ENCODE measurements around the gene NPHP4.
"Not testable (repeated sequence)": the region's sequence is repeated elsewhere in the genome, so short reads cannot be mapped to it uniquely, and the experiment has no call there.

The NPHP4 gene

DNA sequence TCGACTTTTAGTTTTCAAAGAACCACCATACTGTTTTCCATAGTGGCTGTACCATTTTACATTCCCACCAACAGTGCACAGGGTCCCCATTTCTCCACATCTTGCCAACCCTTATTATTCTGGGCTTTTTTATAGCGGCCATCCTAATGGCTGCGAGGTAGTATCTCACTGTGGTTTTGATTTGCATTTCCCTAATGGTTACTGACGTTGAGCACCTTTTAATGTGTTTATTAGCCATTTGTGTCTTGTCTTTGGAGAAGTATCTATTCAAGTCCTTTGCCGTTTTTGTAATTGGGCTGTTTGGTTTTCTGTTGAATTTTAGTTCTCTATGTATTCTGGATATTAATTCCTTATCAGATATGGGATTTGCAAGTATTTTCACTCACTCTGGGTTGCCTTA, 31.1 kb upstream of the NPHP4 start:
- DNase-seq: no peak

DNA sequence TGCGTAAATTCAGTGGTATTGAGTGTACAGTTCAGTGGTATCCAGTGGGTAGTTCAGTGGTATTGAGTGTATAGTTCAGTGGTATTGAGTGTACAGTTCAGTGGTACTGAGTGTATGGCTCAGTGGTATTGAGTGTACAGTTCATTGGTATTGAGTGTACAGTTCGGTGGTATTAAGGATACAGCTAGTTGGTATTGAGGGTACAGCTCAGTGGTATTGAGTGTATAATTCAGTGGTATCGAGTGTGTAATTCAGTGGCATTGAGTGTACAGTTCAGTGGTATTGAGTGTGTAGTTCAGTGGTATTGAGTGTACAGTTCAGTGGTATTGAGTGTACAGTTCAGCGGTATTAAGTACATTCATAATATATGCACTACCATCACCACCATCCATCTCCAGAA, 30.0 kb upstream of the NPHP4 start:
- no peak for DNase-seq

DNA sequence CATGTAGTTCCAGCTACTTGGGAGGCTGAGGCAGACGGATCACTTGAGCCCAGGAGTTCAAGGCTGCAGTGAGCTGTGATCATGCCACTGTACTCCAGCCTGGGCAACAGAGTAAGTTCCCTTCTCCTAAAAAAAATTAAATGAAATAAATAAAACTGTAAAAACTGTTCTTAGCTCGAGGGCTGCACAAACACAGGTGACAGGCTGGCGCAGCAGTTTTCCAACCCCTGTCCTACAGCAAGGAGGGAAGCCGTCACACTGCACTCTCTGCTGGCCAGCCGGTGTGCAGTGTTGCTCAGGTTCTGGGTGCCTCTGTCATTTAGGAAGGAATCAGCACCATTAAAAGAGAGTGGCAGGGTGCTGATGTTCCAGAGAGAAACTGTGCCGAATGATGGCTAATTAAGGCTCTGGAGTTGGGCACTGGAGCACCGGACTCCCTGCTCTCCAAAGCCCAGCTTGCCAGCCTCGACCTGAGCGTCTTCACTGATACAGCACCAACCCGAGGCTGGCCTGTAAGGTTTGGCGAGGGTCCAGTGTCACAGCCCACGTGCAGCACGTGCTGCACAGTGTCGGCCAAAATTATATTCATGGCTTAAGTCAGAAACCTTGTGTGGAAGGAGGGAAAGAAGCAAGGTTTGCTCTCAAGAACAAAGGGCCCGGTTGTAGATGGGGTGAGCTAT, 27.1 kb upstream of the NPHP4 start:
- DNase-seq: no peak

DNA sequence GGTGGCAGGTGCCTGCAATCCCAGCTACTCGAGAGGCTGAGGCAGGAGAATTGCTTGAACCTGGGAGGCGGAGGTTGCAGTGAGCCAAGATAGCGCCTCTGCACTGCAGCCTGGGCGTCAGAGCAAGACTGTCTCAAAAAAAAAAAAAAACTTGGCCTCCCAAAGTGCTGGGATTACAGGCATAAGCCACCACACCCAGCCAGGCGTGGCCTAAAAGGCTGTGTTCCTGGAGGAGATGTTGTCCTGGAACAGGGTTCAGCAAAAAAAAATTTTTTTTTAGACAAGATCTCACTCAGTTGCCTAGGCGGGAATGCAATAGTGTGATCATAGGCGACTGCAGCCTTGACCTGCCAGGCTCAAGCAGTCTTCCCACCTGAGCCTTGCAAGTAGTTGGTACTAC, 25.4 kb upstream of the NPHP4 start:
- DNase-seq: not testable (repeated sequence)

DNA sequence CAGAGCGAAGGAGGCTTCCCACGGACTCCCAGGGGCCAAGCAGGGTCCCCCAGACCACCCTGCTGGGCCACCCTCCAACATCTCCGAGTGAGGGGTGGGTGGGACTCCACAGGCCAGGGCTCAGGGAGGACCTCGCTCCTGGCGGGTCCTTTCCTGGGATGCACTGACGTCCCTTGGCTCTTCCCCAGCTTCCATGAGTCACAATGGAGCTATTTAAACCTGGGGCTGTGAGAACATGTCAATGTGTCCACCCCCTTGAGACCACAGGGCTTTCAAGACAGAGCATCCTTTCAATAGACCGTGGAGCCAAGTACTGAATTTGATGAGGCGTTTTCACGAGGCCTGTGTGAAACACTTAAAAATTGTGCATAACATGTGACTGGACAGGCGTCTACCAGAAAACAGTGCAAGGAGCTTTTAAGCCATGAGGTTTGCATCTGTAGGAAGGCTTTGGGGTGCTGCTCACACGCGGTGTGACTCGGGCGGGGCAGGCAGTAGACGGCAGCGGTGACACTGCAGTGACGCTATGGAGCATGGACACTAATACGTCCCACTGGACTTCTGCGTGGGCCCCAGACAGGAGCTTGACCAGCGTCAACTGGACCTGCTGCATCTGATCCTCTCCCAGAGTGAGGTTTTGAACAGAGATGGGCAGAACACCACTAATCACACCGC, 24.1 kb upstream of the NPHP4 start:
- no peak for DNase-seq

DNA sequence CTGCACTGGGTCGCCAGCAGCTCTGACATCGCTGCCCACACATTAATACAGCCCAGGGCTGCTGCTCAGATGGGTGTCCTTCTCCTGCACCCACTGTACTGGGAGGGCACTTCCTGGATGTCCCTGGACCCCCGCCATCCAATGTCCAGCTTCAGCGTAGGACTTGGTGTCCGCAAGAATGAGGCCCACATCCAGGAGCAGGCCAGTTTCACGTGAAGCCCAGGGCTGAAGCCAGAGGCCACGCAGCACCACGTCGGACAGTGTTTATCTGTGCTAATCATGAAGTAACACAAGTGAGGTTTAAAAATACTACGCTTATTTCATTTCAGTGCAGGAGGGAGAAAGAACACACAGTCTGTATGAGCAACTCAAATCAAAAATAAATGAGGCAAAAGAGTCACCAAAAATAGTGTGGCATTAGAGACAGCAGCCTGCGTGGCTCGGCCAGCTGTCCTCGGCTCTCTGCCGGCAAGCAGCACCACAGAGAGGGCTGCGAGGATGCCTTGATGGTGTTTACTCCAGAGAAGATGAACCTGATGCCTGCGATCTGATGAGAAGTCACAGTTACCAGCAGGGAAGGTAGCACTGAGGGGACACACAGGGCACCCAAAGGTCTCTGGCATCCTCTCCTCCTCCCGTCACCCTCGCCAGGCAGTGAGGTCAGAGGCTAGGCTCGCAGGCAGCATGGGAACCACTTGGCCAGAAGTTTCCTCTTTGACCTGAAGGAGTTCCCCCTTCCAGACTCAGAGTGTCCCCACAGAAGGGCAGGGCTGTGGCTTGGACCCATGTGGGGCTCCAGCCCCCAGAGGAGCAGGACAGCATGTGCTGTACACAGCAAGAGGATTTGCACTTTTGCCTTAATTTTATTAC, 22.1 kb upstream of the NPHP4 start:
- DNase-seq: no peak

DNA sequence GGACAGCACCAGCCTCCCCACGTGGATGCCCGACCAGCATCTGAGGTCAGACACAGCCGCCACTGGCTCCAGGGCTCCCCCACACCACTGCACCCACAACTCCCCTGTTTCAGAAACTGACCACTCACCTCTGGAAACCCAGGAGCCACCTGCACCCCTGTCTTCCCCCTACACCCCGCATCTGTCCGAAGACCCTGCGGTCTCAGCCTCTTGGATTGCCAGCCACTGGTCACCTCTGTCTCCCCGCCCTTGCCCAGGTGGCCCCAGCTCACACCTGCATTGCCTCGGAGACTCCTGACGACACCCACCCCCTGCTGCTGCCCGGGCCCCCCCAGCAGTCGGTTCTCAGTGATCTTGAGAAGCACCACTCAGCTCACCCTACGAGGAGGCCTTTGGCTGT, 21.3 kb upstream of the NPHP4 start:
- no peak for DNase-seq

DNA sequence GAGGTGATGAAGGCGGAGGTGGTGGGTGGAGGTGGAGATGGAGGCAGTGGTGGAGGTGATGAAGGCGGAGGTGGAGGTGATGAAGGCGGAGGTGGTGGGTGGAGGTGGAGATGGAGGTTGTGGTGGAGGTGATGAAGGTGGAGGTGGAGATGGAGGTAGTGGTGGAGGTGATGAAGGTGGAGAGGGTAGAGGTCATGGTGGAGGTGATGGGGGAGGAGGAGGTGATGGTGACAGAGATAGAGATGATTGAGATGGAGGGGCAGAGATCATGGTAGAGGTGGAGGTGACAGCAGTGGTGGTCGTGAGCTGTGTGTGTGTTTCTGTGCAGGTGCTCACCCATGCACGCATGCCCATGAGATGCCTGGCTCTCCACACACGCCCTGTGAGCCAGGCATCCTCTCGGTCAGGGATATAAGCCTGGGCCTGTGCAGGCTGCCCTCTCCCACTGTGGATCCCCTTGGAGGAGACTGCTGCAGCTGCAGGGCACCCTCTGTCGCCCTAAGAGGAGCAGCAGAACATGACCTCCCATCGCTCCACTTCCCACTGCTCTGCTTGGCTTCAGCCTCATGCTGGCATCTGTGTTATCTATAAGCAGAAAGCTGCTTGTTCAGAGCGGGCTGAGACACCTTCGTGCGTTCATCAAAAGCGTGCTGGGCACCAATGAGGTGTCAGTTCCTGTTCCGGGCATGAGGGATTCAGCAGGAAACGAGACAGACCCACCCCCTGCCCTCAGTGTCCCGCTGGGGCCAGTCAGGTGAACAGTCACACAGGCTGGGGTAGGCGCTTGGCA, 20.5 kb upstream of the NPHP4 start:
- DNase-seq: no peak

DNA sequence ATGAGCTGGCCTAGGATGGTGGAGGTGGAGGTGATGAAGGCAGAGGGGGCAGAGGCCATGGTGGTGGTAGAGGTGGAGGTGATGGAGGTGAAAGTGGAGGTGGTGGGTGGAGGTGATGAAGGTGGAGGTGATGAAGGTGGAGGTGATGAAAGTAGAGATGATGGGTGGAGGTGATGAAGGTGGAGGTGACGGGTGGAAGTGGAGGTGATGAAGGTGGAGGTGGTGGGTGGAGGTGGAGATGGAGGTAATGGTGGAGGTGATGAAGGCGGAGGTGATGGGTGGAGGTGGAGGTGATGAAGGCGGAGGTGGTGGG, 19.7 kb upstream of the NPHP4 start:
- DNase-seq: no peak

DNA sequence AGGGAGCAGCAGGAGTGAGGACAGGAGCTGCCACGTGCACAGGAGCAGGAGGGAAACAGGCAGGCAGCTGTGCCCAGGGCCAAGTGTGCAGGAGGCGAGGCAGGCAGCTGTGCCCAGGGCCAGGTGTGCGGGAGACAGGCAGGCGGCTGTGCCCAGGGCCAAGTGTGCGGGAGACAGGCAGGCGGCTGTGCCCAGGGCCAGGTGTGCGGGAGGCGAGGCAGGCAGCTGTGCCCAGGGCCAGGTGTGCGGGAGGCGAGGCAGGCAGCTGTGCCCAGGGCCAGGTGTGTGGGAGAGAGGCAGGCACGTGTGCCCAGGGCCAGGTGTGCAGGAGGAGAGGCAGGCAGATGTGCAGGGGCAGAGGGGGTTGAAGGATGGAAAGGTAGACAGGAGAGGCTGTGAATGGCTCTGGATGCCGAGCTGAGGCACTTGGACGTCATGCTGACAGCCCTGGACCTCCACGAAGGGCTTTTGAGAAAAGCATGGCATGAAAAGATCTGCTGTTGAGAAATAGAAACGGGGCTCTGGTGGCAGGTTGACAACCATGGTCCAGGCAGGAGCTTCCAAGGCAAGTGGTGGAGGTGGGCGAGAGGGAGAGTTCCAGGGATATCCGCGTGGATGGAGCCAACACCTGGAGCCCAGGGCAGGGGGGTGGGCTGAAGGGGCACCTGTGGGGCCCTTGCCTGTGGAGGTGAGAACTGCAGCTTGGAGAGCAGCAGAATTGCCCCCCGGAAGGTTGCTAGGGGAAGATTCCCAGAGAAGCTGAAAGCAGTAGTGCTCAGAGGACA, 19.1 kb upstream of the NPHP4 start:
- DNase-seq: no peak

DNA sequence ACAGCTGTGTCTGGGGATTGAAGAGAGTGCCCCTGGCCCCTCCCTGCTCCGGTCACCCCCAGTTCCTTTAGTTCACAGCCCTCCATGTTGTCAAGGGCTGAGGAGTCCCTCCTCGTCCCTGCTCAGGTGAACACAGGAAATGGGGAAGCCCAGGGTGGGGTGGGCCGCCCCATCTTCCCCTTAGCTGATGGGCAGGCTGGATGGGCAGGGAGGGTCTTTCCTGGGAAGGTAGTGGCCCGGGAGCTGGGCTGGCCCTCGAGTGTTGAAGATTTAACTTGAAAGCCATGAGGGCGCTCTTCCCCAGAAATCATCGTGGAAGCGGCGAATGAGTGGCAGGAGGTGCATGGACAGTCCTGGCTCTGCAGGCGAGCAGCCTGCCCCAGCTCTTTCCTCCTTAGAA, 18.3 kb upstream of the NPHP4 start:
- DNase-seq: no peak

DNA sequence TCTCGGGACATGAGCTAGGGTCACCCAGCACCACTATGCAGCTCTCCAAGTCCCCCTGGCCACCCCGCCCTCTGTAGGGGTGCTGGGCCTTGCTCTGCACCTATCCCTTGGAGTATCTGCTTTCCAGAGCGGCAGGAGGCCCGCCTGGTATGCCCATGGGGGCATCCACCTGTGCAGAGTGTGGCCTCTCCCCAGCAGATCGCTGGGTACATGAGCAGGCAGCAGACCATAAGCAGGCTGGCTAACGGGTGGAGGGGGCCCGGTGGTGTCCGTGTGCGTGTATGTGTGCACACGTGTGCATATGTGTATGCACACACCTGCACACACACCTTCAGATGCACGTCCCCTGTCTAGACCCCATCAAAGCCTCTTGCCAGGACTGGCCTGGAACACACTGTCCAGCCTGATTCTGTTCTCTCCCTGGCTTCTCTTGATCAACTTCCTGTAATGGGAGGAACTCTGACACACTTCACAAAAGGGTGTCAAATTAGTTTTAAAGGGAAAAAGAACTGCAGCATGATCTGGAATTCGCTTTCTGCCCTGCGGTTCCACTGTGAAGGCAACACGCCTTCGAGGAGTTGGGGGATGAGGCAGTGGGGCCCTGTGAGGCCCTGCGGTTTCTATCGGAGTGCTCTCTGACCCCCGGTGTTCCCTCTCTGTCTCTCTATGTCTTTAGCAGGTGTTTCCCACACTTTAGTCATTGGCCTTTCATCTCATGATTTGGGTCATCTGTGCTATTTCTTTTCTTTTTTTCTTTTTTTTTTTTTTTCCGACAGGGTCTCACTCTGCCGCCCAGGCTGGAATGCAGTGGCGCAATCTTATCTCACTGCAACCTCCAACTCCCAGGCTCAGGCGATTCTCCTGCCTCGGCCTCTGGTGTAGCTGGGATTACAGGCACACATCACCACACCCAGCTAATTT, 17.2 kb upstream of the NPHP4 start:
- no peak for DNase-seq

DNA sequence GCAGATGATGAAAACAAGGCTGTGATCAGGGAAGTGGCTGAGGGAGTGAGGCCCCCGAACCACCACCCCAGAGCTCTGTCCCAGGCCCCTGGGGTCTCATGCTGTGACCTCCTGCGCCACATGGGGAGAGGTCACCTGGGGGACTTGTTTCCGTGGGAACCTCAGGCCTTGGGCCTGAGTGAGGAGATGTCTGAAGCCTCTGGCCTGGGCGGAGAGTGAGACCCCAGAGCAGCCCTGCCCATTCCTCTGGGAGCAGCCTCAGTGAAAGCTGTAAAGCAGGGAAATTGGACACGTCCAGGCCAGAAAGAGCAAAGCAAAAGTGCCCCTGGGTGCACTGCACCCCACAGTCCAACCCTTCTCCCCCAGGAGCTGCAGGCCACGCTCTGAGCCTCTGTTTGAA, 16.5 kb upstream of the NPHP4 start:
- DNase-seq: no peak

DNA sequence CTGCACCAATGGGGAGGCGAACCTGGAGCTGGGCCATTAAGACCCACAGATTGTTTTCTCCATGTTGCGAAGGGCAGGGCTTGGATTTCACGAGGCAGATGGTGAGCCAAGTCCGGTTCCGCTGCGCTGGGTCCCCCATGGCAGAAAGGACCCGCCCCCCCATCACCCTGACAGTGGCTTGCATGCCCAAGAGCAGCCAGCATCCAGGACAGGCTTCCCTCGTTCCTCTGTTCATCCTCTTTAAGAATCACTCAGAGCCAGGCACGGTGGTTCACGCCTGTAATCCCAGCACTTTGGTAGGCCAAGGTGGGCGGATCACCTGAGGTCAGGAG, 15.8 kb upstream of the NPHP4 start:
- DNase-seq: no peak

DNA sequence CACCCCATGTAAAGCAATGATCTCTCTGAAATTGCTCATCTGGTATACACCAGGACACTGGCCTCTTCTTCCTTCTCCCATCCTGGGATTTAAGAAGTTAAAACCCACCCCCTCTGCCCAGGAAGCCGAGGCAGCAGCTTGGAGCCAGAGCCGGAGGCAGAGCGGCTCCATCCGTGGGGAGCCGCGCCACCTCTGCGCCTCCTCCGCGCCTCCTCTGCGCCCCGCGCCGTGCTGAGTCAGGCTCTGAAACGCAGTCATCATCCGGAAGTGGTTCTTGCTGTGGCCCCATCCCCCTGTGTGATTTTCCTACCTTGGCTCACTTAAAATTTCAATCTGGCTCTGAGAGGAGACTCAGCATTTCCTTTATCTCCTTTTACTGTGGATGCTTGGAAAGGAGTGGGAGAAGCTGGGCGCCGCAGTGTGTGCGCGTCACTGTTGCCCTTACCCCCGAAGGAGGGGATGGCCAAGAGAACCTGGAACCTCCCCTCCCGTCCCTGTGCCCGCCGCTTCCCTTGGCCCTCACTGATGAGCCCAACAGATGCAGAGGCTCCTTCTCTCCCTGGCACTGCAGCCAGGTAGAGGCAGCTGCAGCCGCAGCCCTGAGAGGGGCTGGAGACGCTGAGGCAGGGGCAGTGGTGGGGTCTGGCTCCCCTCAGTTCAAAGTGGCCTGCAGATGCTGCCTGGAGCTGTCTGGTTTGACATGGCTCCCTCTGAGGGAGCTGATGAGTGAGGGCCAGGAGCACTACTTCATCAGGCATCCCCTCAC, 15.3 kb upstream of the NPHP4 start:
- DNase-seq: peak; percentile 30

DNA sequence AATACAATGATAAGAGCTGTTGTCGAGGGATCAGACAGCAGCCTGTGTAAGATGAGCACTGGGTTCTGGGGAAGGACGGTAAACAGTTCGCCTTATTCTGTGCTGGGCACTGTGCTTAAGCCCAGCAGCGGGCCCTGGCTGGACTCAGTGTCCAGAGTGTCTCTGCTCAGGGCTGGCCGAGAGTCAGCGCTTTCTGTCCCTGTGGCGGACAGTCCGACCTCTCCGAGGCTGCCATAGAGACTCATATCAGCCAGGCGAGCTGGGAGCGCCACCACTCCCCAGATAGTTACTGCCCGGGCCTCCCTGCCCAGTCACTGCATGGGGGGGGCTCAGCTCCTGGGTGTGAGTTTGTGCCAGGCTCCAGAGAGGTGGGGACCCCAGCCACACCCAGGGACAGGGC, 14.7 kb upstream of the NPHP4 start:
- DNase-seq: peak; percentile 26

DNA sequence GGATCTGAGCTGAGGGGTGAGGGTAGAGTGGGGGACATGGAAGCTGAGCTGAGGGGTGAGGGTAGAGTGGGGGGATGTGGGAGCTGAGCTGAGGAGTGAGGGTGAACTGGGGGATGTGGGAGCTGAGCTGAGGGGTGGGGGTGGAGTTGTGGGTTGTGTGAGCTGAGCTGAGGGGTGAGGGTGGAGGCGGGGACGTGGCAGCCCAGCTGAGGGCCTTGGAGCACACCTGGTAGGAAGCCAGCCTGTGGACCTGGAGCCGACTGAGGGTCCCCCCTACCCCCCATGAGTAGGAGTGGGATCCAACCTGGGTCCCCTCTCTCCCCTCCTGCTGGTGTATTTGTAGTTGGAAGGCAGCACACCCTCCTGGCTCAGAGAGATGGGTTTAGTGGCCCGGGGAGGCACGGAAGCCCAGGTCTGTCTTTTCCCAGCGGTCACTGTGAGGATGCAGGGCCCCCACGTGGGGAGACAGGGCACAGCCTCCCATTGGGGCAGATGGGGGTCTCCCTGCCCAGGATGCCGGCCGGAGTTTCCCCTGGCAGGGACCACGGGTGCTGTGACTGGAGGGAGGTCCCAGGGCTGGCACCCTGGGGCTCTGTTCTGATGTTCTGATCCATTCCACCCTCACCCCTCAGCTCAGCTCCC, 13.2 kb upstream of the NPHP4 start:
- no peak for DNase-seq

DNA sequence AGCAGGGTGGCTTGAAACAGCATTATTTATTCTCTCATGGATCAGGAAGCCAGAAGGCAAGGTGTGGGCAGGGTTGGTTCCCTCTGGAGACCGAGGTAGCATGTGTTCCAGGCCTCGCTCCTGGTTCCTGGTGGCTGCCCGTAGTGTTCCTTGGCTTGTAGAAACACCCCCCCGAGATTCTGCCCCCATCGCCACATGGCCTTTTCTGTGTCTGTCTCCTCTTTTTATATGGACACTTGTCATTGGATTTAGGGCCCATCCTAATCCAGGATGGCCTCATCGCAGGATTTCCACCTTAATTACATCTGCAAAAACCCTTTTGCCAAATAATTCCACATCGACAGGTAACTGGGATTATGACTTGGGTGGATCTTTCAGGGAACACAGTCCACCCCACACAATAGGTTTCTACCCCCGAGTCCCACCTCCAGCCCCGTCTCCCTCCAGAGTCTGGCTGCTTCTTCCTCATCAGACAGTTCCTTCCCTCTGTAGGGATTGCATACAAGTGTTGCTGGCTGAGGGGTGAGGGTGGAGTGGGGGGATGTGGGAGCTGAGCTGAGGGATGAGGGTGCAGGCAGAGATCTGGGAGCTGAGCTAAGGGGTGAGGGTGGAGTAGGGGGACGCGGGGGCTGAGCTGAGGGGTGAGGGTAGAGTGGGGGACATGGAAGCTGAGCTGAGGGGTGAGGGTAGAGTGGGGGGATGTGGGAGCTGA, 12.3 kb upstream of the NPHP4 start:
- no peak for DNase-seq

All from right hindlimb (tissue), 1 donor.